ENCODE results near the gene ANKRD44. TPM values are rescaled to one million over a fixed set of nuclear protein-coding genes. Genes with fewer than 3 reads are reported as not detected.

ANKRD44 gene
- total RNA-seq, 1 experiment from 2014 or later: not detected

DNA sequence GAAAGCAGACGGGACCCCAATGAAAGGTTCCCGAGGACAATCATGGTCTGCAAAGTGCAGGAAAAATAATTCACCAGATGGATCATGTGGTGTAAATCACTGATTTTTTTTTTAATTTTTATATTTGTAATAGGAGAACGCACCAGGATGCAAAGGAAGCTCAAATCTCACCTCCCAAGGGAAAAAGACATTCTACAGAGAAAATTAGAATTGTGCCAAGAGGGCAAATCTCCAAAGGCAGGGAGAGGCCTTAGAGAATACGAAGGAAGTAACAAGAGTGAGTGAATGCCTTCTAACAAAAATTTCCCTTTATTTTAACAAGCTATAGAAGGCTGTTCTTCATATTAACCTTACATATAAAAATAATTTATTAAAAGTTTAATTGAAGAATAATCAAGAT, 90.9 kb downstream of the ANKRD44 start:
- in situ Hi-C loops (cut with HindIII; ENCODE audit: low sequenced_read_pairs): loop anchor here (25.0 kb wide), 1 partner anchor 143 kb away; no protein-coding TSS in a partner anchor

DNA sequence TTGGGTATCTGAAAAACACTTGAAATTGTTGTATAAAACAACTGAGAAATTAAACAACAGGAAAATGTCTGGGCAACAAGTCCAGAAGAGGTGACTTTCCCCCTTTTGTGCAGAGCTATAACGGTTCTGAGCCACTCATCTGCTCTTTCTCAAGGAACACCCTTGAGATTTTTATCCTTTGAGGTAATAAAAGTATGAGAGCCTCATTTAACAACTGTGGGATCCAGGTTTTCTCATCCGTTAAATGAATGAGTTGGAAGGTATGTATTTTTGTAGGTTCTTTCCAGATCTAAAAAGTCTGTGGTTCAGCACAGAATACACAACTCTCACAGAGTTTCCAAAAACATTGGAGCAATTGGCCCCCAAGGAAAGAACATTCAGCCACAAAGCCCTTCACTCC, 93.0 kb downstream of the ANKRD44 start:
- no peak for DNase-seq (ENCODE audit: low spot score)
- in situ Hi-C loops (cut with HindIII; ENCODE audit: low sequenced_read_pairs): loop anchor here (25.0 kb wide), 1 partner anchor 145 kb away; no protein-coding TSS in a partner anchor

More for the DNA sequence above, 90.9 kb downstream of the ANKRD44 start:
- DNase-seq (ENCODE audit: low spot score): no peak

DNA sequence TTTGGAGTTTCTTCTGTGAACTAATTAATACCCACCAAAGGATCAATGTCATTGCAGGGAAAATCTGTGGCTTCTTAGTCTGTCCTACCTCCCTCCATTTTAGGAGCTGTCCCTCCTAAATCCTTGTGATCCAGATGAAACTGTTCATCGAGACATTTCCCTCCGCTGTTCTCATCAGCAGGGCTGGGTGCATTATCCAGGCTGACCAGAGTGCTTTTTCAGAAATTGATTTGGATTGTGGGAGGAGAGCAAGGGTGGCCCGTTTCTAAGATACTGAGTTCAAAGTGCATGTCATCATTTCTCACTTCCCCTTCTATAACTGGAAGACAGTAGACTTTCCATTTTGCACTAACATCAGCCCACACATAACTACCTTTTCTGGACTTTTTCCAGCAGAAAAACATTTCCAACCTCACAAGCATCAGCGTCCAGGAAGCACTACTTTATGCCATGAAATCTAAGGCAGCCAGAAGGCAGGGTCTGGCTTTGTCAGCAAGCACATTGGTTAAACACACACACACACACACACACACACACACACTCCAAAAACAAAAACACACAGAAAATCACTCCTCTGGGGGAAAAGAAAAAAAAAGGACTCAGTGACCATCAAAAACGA, 94.1 kb downstream of the ANKRD44 start:
- no peak for DNase-seq (ENCODE audit: low spot score)
- in situ Hi-C loops (cut with HindIII; ENCODE audit: low sequenced_read_pairs): loop anchor here (25.0 kb wide), 1 partner anchor 146 kb away; no protein-coding TSS in a partner anchor

DNA sequence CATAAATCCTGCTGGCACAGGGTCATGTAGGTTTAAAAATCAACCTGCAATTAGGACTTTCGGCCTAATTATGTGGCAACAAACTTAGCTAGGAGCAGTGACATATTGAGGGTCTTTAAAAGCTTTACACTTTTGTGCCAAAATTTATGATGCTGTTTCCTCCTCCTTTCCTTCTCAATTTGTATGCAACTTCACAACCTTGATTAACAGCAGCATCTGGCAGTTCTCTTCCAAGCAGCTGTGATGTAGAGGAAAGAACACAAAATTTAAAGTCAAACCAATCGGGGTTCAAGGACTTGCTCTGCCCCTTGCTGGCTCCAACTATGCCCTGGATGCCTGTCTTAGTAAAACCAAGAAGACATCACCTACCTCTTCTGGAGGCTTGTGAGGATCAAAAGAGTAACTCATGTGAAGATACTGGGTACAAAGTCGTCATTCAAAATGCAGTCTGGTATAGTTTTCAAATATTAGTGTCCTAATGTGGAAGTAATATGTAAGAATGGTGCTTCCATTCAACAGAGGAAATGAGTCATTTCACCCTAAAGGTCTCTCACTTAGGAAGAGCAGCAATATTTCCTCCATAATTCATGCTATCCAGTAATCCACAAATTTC, 94.7 kb downstream of the ANKRD44 start:
- in situ Hi-C loops (cut with HindIII; ENCODE audit: low sequenced_read_pairs): loop anchor here (25.0 kb wide), 1 partner anchor 146 kb away; no protein-coding TSS in a partner anchor
- no peak for DNase-seq (ENCODE audit: low spot score)

DNA sequence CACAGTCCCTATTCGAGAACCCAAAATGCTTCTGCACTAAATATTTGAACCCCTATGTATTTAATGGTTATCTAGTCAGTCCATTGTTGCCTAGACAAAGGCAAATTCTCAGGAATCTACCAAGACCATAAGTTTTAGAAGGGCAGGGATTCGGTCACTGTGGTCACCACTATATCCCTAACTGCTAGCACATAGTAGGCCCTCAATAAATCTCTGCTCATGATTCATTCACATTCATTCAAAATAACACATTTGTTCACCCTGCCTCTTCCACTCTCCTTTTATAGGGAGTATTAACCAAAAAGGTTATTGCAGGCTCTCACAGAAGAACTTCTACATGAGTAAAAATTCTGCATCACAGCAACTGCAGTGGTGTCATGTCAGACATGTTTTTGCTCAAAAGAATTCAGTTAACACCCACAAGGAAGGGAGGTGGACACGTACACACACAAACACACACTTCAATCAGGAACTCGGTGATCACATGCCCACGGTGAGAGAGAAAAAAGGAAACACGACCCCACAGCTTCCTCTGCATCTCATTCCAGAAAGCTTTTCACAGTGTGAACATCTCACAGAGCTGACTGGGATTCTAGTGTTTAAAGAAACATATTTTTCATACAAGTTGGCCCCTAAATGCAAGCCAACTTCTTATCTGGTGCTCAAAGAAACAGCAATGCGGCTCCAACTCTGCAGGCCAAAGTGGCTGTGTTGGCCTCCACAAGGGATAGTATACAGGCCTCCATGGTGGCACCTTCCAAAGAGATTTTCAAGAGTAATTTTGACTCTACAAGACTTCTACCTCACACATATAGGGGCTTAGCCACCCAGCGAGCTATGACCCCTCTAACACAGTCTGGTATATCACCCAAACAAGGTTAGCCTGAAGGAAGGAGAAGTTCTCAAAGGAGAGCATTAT, 98.0 kb downstream of the ANKRD44 start:
- in situ Hi-C loops (cut with HindIII; ENCODE audit: low sequenced_read_pairs): loop anchor here (25.0 kb wide), 1 partner anchor 150 kb away; no protein-coding TSS in a partner anchor
- DNase-seq (ENCODE audit: low spot score): no peak

DNA sequence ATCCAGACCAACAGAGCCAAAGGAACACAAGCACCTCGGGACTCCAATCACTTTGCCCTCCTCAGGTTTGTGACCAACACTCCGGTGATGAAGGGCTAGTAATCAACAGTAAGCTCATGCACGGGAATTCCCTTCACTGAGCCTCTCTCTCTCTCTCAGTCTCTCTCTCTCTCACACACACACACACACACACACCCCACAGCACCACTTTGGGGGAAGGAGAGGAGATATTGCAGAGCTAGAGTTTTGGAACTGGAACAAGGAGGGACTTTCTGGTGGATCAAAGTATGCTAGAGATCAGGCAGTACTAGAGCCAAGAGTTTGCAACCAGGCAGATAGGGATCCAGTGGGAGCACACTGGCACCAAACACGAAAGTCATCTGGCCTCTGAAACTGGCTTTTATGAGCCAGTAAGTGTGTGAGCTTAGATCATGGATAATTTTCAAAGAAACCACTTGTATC, 98.7 kb downstream of the ANKRD44 start:
- DNase-seq (ENCODE audit: low spot score): no peak
- in situ Hi-C loops (cut with HindIII; ENCODE audit: low sequenced_read_pairs): loop anchor here (25.0 kb wide), 1 partner anchor 150 kb away; no protein-coding TSS in a partner anchor

DNA sequence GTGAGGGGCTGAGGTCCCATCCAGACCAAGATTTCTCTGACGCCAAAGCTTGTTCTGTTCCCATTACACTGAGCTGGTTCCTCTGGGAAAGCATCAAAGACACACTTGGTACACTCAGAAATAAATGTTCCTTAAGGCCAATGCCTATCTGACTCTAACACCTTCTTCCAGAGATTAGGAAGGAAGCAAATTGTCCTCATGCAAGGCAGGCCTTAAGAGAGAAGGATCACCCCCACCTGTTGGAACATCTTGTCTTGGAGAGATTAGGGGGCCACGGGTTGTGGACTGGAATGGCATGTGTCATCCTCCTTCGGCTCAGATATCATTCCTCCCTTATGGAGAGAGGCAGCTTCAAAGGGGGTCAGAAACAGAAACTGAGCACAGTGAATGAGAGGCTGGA, 100.2 kb downstream of the ANKRD44 start:
- no peak for DNase-seq (ENCODE audit: low spot score)
- in situ Hi-C loops (cut with HindIII; ENCODE audit: low sequenced_read_pairs): loop anchor here (25.0 kb wide), 1 partner anchor 152 kb away; no protein-coding TSS in a partner anchor

DNA sequence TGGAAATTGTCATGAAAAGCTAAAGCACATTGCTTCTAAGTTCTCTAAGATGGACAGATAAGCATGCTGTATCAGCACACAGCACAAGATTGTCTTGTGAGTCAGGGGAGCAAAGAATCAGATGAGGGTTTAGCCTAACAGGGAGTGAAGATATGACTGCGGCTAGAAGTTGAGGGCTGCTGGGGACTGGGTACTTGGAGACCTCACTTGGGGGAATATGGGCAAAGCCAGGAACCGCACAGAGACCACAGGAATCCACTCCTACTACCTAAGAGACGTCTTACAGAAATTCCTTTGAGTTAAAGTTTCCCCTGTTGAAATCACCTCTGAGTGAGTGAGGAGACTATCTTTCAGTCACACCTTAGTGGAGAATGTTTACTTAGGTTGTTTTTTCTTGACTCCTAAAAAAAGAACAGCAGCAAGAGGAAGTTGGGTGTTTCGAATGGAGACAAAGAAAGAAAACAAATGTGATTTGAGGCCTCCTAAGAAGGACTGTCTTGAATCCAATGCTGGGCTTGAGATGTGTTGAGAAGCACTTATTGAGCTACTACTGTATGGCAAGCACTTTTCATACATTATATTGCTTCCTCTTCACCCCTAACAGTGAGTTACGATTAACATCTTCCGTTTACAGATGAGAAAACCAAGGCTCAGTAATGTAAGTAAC, 100.7 kb downstream of the ANKRD44 start:
- in situ Hi-C loops (cut with HindIII; ENCODE audit: low sequenced_read_pairs): loop anchor here (25.0 kb wide), 1 partner anchor 152 kb away; no protein-coding TSS in a partner anchor
- no peak for DNase-seq (ENCODE audit: low spot score)

DNA sequence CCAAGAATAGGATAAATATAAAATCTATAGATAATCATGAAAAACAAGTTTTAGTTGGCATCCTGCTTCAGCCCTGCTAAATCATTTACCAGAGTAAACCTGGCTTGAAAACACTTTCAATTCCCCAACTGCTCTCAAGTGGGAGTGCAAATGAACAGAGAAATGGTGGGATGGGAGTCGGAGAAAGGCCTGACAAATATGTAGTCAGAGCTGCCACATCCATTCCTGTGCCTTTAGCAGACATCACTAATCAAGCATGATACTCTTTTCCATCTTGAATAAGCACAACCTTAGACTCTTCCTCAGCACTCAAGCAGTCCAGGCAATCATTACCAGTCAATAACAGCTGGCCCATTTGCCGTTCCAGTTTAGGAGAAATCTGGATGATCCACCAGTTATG, 101.3 kb downstream of the ANKRD44 start:
- in situ Hi-C loops (cut with HindIII; ENCODE audit: low sequenced_read_pairs): loop anchor here (25.0 kb wide), 1 partner anchor 153 kb away; no protein-coding TSS in a partner anchor
- no peak for DNase-seq (ENCODE audit: low spot score)

DNA sequence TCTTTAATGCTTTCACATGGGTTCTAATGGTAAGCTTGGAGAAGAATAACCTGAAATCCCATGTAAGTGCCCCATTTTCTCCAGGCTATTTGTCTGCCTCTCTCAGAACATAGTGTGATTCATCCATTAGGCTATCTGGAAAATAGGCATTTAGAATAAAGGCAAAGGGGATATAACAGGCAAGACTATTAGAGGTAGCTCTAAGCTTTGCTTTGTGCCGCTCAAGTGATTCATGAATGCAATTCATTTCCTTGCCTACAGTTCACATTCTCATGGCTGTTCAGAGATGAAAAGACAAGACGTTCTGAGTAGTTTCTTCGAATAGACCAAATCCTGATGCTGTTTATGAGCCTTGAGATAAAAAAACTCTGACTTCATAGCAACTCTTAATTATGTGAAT, 101.7 kb downstream of the ANKRD44 start:
- in situ Hi-C loops (cut with HindIII; ENCODE audit: low sequenced_read_pairs): loop anchor here (25.0 kb wide), 1 partner anchor 153 kb away; no protein-coding TSS in a partner anchor
- DNase-seq (ENCODE audit: low spot score): no peak

DNA sequence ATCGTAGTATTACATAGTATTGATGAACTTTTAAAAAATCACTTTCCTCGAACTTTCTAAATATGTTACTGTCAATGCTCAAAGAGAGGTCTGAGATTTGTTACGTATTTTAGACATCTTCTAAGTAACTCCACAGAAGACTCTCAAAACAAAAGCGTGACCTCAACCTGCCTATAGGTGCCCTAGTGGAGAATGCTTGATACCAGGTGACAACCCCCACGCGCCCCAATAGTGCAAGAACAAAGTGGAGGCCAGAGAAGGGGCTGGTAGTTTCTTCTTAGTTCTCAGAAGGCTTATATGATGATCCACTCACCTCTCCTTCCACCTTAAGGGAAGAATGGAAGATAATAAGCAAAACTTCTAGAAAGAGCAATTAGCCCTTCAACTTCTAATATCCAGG, 102.6 kb downstream of the ANKRD44 start:
- DNase-seq (ENCODE audit: low spot score): no peak
- in situ Hi-C loops (cut with HindIII; ENCODE audit: low sequenced_read_pairs): loop anchor here (25.0 kb wide), 1 partner anchor 154 kb away; no protein-coding TSS in a partner anchor

DNA sequence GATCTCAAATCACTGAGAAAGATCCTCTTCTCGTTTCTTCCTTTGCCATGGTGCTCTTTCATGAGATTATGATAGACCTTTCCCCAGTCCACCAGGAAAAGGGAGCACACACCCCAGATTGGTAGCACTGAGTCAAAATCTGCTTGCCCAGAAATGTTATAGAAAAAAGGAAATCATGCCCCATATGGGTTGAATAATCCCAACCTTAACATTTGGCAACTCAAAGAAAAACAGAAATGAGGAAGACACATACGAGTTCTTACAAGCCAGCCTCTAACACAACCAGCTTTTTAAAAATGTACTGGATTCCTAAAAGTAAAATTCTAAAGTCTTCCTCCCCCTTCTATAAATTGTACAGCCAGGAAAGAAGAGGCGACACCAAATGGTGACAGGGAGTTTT, 103.0 kb downstream of the ANKRD44 start:
- in situ Hi-C loops (cut with HindIII; ENCODE audit: low sequenced_read_pairs): loop anchor here (25.0 kb wide), 1 partner anchor 155 kb away; no protein-coding TSS in a partner anchor
- no peak for DNase-seq (ENCODE audit: low spot score)

DNA sequence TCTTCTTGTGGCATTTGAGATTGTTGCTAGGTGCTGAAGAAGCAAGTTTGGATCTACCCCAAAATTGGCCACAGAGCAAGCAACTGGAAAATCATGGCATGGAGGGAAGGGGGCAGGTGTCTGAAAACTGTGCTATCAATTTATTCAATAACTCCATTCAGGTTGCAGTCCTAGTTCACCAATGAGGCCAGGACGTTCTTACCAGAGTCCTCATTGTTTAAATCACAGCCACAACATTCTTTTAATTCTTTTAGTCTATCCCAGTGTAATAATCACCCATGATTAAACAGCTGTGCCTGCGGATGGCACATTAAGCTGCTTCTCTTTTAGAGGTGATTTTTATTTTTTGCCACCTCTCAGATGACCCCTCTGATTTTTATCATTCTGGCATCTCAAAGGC, 103.5 kb downstream of the ANKRD44 start:
- DNase-seq (ENCODE audit: low spot score): no peak
- in situ Hi-C loops (cut with HindIII; ENCODE audit: low sequenced_read_pairs): loop anchor here (25.0 kb wide), 1 partner anchor 155 kb away; no protein-coding TSS in a partner anchor

DNA sequence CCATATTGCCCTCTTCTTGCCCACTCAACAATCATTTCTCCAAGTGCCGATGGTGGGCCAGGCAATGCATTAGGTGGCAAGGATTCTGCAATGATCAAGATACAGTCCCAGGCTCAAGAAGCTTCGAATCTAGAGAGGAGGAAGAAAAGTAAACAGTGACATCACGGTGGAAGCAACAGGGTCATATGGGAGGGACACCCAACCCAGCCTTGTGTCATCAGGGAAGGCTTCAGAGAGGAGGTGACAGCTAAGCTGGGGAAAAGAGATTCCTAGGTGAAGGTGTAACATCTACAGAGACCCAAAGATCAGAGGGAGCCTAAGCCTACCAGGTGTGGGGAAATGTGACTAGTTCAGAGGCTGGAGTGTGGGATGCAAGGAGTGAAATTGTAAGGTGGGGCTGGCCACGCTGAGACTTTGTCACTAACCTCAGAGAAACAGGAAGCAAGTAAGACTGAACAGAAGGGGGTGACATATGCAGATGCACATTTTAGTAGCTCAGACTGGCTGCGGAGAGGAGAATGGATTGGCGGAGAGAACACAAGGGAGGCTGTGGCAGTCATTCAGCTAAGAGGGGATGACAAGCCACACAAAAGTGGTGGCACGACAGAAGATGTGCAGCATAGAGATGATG, 104.9 kb downstream of the ANKRD44 start:
- no peak for DNase-seq (ENCODE audit: low spot score)
- in situ Hi-C loops (cut with HindIII; ENCODE audit: low sequenced_read_pairs): loop anchor here (25.0 kb wide), 1 partner anchor 157 kb away; no protein-coding TSS in a partner anchor

DNA sequence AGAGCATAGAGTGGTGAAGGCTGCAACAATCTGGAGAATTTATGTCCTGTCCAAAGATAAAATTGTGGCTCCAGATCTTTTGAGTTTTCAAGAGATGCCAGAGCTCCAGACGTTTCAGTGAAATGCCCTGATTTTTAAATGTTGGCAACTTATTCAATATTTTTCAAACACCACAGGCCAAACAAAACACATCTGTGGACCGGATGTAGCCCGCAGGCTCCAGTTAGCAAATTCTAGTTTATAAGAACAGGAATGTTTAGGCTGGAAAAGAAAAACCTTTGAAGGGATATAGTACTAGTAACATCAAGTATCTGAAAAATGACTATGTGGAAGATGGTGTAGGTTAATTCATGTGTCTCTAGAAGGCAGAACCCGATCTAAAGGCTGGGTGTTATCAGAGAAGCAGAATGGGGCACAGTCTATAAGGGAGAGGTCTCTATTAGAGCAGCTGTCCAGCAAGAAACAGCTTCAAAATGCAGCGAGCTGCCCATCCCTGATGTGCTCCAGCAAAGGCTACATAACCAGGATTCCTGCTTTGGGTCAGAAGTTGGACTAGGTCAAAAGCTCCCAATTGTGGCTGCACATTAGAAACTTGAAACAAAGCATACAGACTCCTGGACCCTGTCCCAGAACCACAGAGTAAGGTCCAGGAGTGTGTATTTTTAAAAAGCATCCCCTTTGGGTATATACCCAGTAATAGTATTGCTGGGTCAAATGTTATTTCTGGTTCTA, 105.9 kb downstream of the ANKRD44 start:
- in situ Hi-C loops (cut with HindIII; ENCODE audit: low sequenced_read_pairs): loop anchor here (25.0 kb wide), 1 partner anchor 158 kb away; no protein-coding TSS in a partner anchor
- no peak for DNase-seq (ENCODE audit: low spot score)

DNA sequence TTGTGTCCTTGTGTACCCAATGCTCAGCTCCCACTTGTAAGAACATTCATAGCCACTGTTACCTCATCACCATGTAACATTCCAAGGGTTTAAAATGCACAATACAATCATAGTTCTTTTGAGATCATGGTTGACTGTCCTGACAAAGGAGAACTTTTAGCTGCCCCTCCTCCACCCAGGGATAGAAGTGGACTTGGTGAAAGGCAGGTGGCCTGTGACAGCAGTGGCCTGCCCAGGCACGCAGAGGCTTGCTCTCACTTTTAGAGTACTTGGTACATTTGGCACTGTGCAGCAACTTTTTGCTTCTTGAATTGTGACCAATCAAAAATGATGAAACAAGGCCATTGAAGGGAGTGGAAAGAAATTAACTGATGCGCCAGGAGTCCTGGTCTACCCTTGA, 108.7 kb downstream of the ANKRD44 start:
- in situ Hi-C loops (cut with HindIII; ENCODE audit: low sequenced_read_pairs): loop anchor here (25.0 kb wide), 1 partner anchor 160 kb away; no protein-coding TSS in a partner anchor
- DNase-seq (ENCODE audit: low spot score): no peak

DNA sequence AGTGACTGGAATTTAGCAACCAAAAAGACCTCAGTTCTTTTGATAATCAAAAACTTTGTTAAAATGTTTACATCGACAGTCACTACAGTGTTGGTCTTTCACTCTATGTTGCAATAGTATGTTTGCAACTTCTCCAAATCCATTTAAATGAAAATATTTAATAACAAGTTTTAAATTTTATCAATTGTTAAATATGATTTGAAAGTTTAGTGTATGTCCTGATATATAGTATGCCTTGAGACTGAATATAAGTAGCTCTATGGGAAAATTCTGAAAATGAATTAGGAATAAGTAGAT, 109.9 kb downstream of the ANKRD44 start:
- in situ Hi-C loops (cut with HindIII; ENCODE audit: low sequenced_read_pairs): loop anchor here (25.0 kb wide), 1 partner anchor 162 kb away; no protein-coding TSS in a partner anchor
- no peak for DNase-seq (ENCODE audit: low spot score)
